HepG2 (cell line): ENCODE data around the gene LCN2. TPM values are rescaled to one million over a fixed set of nuclear protein-coding genes. Genes with fewer than 3 reads are reported as not detected.

Experiments
- AGO2 ChIP-seq: fragments of 200-400 bp; formaldehyde crosslinking; optimal IDR thresholded peaks from 2 replicates; pipeline ENCODE3; 2017; ENCODE audit warnings: mild to moderate bottlenecking, low read depth, low read length, moderate library complexity
- NFE2L1 ChIP-seq: sonication (generic); formaldehyde crosslinking; IDR thresholded peaks from 2 replicates; pipeline ENCODE4 v1.4.0; 2020; ENCODE audit warnings: missing genetic modification reagents, mild to moderate bottlenecking, borderline replicate concordance
- PATZ1 ChIP-seq: sonication (generic); formaldehyde crosslinking; IDR thresholded peaks from 2 replicates; pipeline ENCODE4 v1.4.0; 2020; ENCODE audit warnings: missing genetic modification reagents
- RXRB ChIP-seq: IDR thresholded peaks from 2 replicates; pipeline ENCODE4 v1.6.1; 2016; ENCODE audit warnings: borderline replicate concordance, missing genetic modification reagents, missing compliant biosample characterization
- THRA ChIP-seq: sonication (generic); formaldehyde crosslinking; IDR thresholded peaks from 2 replicates; pipeline ENCODE4 v1.4.0; 2020; ENCODE audit warnings: missing genetic modification reagents, borderline replicate concordance
- ZBED4 ChIP-seq: sonication (generic); formaldehyde crosslinking; IDR thresholded peaks from 2 replicates; pipeline ENCODE4 v1.4.0; 2020; ENCODE audit warnings: missing genetic modification reagents, borderline replicate concordance
- ZBTB38 ChIP-seq: sonication (generic); formaldehyde crosslinking; IDR thresholded peaks from 2 replicates; pipeline ENCODE4 v1.5.1; 2020; ENCODE audit warnings: mild to moderate bottlenecking, missing genetic modification reagents
- ZFX ChIP-seq: sonication (generic); formaldehyde crosslinking; IDR thresholded peaks from 2 replicates; pipeline ENCODE4 v1.4.0; 2020; ENCODE audit warnings: mild to moderate bottlenecking, low read depth, missing genetic modification reagents, moderate library complexity
- ZNF276 ChIP-seq: sonication (generic); formaldehyde crosslinking; IDR thresholded peaks from 2 replicates; pipeline ENCODE4 v1.4.0; 2020; ENCODE audit warnings: mild to moderate bottlenecking, low read depth, missing genetic modification reagents
- ZNF350 ChIP-seq: sonication (generic); formaldehyde crosslinking; IDR thresholded peaks from 2 replicates; pipeline ENCODE4 v1.4.0; 2020; ENCODE audit warnings: mild to moderate bottlenecking, low read depth, missing genetic modification reagents, borderline replicate concordance
- ZNF367 ChIP-seq: sonication (generic); formaldehyde crosslinking; IDR thresholded peaks from 2 replicates; pipeline ENCODE4 v1.4.0; 2020; ENCODE audit warnings: missing genetic modification reagents, borderline replicate concordance
- ZNF530 ChIP-seq: sonication (generic); formaldehyde crosslinking; IDR thresholded peaks from 2 replicates; pipeline ENCODE4 v1.5.0; 2020; ENCODE audit warnings: low read depth, mild to moderate bottlenecking, missing genetic modification reagents
- ZNF546 ChIP-seq: sonication (generic); formaldehyde crosslinking; conservative IDR thresholded peaks from 2 replicates; pipeline ENCODE4 v1.8.1; 2023; ENCODE audit warnings: mild to moderate bottlenecking, missing genetic modification reagents
- ZNF598 ChIP-seq: sonication (generic); formaldehyde crosslinking; IDR thresholded peaks from 2 replicates; pipeline ENCODE4 v1.5.1; 2020; ENCODE audit warnings: mild to moderate bottlenecking, missing genetic modification reagents, borderline replicate concordance
- ZNF740 ChIP-seq: sonication (generic); formaldehyde crosslinking; IDR thresholded peaks from 2 replicates; pipeline ENCODE4 v1.4.0; 2020; ENCODE audit warnings: missing genetic modification reagents
- ZNF790 ChIP-seq: sonication (generic); formaldehyde crosslinking; IDR thresholded peaks from 2 replicates; pipeline ENCODE4 v1.8.0; 2022; ENCODE audit warnings: missing genetic modification reagents, mild to moderate bottlenecking, borderline replicate concordance
- polyA plus RNA-seq, 8 experiments: library from polyadenylated mRNA; depleted of rRNA in 3 of 8; stranded (reverse) in 7 of 8; unstranded in 1 of 8; fragments of >200 nt; fragmentation: Illumina TruSeq in 4 of 8; extraction: Trizol in 4 of 8; gene quantifications; 2 replicates each; pipeline versions ENCODE4 v1.2.1 to v1.2.3, GENCODE V29; 2011 to 2016; ENCODE audit warnings: low read depth in 4 of 8, missing spikeins in 1 of 8, mixed read lengths in 1 of 8; ENCODE audit not compliant: insufficient read depth in 1 of 8
- total RNA-seq, 5 experiments: library from RNA; depleted of rRNA; stranded (reverse); fragments of >200 nt; fragmentation: Illumina TruSeq; extraction: Trizol; gene quantifications; 2 replicates each; pipeline ENCODE4 v1.2.3, GENCODE V29; 2016; ENCODE audit warnings: low read depth in 1 of 5

The LCN2 gene
- total and polyA plus RNA-seq, 2 of the 13 experiments (the other 11 are each of a cell fraction or from before 2014, with no cell fraction given): 0.38 to 1.4 TPM

- TF ChIP-seq THRA (CRISPR knock-in tag): peak; percentile 35; the same call in 1 of the 2 replicates
- peak; percentile 60; the same call in 1 of the 2 replicates for TF ChIP-seq ZNF740 (CRISPR knock-in tag)
- TF ChIP-seq ZNF367: peak; percentile 94; the same call in 1 of the 2 replicates
- peak; percentile 7; the same call in 1 of the 2 replicates for TF ChIP-seq ZBED4
- TF ChIP-seq PATZ1 (CRISPR knock-in tag): peak; percentile 17
- no peak for TF ChIP-seq ZNF530 (CRISPR knock-in tag)
- no peak for TF ChIP-seq NFE2L1 (CRISPR knock-in tag)
- TF ChIP-seq ZNF350 (CRISPR knock-in tag): peak; percentile 26; the same call in 1 of the 2 replicates
- TF ChIP-seq ZFX (CRISPR knock-in tag): peak; percentile 85
- peak; percentile 51; the same call in 1 of the 2 replicates for TF ChIP-seq ZNF790 (CRISPR knock-in tag)
- peak; percentile 77 for TF ChIP-seq AGO2
- TF ChIP-seq ZBTB38 (CRISPR knock-in tag): peak; percentile 34; the same call in 1 of the 2 replicates
- TF ChIP-seq ZNF598 (CRISPR knock-in tag): 0 out of 2 replicates have a peak, but pooled peaks have one; percentile 7
- peak; percentile 71; the same call in 1 of the 2 replicates for TF ChIP-seq ZNF546 (CRISPR knock-in tag)
- TF ChIP-seq RXRB: 0 out of 2 replicates have a peak, but pooled peaks have one; percentile 17
- 0 out of 2 replicates have a peak, but pooled peaks have one; percentile 8 for TF ChIP-seq ZNF276 (CRISPR knock-in tag)
Measured at GRCh38 chr9:128127568-128127989, 21.7 kb upstream of the LCN2 start, which contains the start of gene PTGES2 (continued).
